Esophagus squamous epithelium (tissue), 4 donors: ENCODE results near the gene AIP.

ENCODE experiments used
- POLR2A ChIP-seq, 4 donors: fragments of 450-650 bp; IDR thresholded peaks; one replicate each; pipeline ENCODE4 v1.6.1; 2017; ENCODE audit warnings: antibody characterized with exemption in 4 of 4, mild to moderate bottlenecking in 4 of 4, moderate library complexity in 3 of 4
- TF ChIP-seq, protein P1 (sequence below), 6 experiments: fragments of 450-650 bp in 4 of 6; fragments of 200-600 bp in 2 of 6; sonication (generic) in 2 of 6; IDR thresholded peaks; one replicate each; pipeline ENCODE4 v1.5.1; 2016 to 2019; ENCODE audit warnings: antibody characterized with exemption in 6 of 6, mild to moderate bottlenecking in 4 of 6, moderate library complexity in 4 of 6

DNA sequence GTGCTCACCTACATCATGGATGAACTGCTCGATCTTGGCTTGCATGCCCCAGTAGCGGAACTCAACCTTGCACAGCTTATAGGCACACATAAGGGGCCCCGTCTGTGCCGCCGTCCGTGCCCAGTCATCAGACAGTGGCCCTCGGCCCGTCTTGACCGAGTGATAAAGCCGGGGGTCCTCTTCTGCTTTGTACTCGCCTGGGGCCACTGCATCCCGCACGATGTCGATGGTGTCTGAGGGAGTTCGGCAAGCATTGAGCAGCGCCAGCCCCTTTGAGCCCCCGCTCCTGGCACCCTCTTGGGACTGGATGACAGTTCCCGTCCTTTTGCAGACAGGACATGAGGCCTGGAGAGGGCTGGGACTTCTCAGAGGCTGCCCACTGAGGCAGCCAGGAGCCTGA, 19.0 kb downstream of the AIP start:
- TF ChIP-seq, protein P1, sequence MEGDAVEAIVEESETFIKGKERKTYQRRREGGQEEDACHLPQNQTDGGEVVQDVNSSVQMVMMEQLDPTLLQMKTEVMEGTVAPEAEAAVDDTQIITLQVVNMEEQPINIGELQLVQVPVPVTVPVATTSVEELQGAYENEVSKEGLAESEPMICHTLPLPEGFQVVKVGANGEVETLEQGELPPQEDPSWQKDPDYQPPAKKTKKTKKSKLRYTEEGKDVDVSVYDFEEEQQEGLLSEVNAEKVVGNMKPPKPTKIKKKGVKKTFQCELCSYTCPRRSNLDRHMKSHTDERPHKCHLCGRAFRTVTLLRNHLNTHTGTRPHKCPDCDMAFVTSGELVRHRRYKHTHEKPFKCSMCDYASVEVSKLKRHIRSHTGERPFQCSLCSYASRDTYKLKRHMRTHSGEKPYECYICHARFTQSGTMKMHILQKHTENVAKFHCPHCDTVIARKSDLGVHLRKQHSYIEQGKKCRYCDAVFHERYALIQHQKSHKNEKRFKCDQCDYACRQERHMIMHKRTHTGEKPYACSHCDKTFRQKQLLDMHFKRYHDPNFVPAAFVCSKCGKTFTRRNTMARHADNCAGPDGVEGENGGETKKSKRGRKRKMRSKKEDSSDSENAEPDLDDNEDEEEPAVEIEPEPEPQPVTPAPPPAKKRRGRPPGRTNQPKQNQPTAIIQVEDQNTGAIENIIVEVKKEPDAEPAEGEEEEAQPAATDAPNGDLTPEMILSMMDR (IDR thresholded peaks at IDR 0.05): no peak
- TF ChIP-seq POLR2A (IDR thresholded peaks at IDR 0.05): no peak
